ENCODE data around the gene UBE3D.
"Not testable (repeated sequence)": the region's sequence is repeated elsewhere in the genome, so short reads cannot be mapped to it uniquely, and the experiment has no call there.

Gene UBE3D

DNA sequence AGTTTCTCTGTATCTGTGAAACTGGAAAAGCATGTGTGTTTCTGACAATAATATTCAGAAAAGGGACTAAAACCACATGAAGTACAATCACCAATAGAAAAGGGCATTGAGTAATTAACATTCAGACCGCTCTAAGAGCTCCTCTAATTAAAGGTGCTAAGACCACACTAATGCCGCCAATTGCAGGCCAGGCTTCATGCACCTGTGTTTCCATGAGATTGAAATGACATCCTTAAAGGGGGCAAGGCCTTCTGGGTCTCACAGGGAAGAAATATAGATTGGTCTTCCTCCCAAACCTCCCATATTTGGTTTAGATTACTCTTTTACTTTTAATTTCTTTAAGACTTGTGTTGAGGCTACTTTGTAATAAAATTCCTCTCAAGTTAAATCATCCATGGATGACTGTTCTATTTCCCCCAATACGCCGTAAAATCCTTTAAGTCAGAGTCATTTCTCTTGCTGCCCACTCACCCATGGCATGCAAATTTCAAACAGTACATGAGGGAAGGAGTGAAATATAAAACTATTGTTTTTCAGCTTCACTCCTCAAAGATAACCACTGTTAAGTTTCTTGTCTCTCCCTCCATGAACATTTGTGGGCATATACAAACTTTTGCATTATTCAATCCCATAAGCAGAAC is 110.6 kb downstream of the UBE3D start:
- DNase-seq (ENCODE audit: insufficient read length, low spot score) (no peak), FAIRE-seq (no peak)
- TF ChIP-seq, protein P1, sequence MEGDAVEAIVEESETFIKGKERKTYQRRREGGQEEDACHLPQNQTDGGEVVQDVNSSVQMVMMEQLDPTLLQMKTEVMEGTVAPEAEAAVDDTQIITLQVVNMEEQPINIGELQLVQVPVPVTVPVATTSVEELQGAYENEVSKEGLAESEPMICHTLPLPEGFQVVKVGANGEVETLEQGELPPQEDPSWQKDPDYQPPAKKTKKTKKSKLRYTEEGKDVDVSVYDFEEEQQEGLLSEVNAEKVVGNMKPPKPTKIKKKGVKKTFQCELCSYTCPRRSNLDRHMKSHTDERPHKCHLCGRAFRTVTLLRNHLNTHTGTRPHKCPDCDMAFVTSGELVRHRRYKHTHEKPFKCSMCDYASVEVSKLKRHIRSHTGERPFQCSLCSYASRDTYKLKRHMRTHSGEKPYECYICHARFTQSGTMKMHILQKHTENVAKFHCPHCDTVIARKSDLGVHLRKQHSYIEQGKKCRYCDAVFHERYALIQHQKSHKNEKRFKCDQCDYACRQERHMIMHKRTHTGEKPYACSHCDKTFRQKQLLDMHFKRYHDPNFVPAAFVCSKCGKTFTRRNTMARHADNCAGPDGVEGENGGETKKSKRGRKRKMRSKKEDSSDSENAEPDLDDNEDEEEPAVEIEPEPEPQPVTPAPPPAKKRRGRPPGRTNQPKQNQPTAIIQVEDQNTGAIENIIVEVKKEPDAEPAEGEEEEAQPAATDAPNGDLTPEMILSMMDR (IDR thresholded peaks at IDR 0.05; ENCODE audit: insufficient read depth, missing control alignments) = no peak

DNA sequence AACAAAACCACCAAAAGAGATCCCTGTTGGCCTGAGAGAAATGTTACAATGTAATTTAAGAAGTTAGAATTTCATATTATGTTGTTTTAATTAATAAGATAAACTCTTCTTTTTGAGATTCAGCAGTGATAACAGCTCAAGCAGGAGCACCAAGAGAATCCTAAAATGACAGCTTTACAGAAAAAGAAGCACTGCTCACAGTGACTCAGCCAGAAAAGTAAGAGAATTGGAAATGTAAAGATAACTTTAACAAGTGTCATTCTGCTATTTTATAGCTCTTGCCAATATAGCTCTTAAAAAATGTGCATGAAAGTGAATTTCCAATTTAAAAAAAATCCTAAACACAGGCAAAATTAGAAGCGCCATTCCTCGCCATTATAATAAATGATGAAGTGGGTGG is 111.3 kb downstream of the UBE3D start:
- TF ChIP-seq, protein P1 (IDR thresholded peaks at IDR 0.05; ENCODE audit: insufficient read depth, missing control alignments) = no peak
- FAIRE-seq = no peak
- DNase-seq (ENCODE audit: insufficient read length, low spot score) = no peak

DNA sequence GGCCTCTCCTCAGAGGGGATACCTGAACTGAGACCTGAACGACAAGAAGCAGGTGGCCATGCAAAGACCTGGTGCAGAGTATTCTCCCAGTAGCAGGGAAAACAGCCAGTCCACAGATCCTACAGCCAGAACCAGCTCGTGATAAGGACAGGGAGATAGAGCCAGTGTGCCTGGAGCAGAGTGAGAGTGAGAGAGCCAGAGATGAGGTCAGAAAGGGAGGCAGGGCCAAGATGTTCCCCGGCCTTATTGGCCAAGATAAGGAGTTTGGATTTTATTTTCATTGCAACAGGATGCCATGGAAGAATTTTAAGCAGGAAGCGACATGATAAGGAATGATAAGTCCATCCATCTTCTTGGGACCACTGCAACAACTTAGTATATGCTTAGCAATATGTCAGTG is 111.8 kb downstream of the UBE3D start:
- no peak for FAIRE-seq
- TF ChIP-seq, protein P1 (IDR thresholded peaks at IDR 0.05; ENCODE audit: insufficient read depth, missing control alignments) = no peak
- no peak for DNase-seq (ENCODE audit: insufficient read length, low spot score)

DNA sequence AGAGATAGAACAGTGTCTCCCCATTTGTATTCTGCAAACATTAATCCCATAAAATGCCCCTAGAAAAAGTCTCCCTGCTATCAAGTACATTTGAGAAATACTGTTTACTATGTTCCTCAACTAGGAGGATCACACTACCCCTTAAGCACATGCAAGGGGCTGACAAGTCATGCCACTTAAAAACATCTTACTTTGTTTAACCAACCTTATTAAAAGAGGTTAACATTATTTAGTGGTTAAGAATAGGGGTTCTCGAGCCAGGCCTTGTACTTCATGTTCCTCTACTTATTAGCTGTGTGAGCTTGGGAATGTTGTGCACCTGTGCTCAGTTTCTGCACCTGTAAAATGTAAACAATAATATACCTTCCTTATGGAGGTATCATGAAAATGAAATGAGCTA is 113.7 kb downstream of the UBE3D start:
- TF ChIP-seq, protein P1 (IDR thresholded peaks at IDR 0.05; ENCODE audit: insufficient read depth, missing control alignments) = no peak
- FAIRE-seq (no peak), DNase-seq (ENCODE audit: insufficient read length, low spot score) (no peak)

DNA sequence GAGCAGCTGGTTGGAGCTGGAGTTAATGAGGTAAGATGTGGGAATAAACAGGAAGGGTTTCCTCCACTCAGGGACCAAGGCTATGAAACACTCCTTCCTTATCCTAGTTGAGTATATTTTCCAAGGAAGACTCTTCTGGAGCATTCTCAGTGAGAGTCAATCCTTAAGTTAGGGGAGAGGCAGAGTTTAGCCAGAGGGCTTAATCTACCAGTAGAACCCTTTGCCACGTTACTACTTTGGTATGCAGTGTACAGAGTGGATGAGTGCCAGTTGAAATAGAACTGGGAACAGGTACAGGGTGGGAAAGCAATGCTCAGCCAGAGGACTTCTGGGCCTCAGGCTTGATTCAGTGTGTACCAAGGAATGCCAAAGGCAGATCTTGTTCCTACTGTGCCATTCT is 114.3 kb downstream of the UBE3D start:
- FAIRE-seq (no peak), DNase-seq (ENCODE audit: insufficient read length, low spot score) (no peak)
- TF ChIP-seq, protein P1 (IDR thresholded peaks at IDR 0.05; ENCODE audit: insufficient read depth, missing control alignments) = no peak

DNA sequence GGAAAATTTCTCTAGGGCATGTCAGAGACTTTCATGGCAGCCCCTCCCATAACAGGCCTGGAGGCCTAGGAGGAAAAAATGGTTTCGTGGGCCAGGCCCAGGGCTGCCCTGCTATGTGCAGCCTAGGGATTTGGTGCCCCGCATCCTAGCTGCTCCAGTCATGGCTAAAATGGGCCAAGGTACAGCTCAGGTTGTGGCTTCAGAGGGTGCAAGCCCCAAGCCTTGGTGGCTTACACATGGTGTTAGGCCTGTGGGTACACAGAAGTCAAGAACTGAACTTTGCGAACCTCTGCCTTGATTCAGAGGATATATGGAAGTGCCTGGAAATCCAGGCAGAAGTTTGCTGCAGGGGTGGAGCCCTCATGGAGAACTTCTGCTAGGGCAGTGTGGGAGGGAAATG is 134.7 kb downstream of the UBE3D start:
- FAIRE-seq; DNase-seq (ENCODE audit: insufficient read length, low spot score): not testable (repeated sequence)

DNA sequence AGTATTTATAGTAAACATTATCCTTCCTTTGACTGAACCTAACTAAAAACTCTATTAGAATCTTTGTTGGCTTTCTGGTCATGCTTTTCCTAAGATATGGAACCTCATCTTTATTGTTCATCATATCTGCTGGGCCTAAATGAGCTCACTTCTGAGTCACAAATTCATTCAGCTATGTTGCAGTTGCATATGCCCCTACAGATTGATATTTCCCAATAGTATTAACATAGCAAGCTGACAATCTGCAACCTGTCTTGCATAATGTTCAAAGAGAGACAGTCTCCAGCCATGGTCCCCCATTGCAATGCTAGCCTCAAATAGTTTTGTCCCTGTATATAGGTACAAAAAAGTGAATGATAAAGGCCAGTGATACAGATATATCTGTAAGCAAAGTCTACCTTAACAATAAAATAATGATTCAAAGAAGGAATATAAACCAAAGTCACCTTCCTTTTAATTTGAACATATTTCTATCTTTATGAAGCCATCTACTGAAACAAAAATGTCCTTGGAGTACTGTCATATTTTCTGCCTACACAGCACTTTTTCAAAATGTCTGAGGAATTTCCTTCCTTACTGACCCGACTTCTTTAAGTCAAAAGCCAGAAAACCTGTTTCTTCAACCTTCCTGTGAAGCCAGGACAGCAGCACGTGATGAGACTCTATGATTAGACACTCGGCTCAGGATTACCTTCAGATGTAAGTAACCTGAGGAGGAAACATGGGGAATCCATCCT is 140.7 kb downstream of the UBE3D start:
- TF ChIP-seq, protein P1 (IDR thresholded peaks at IDR 0.05; ENCODE audit: insufficient read depth, missing control alignments) = no peak
- DNase-seq (ENCODE audit: insufficient read length, low spot score) (no peak), FAIRE-seq (no peak)
